ENCODE data around the gene SERPINB7. TPM values are rescaled to one million over a fixed set of nuclear protein-coding genes. Genes with fewer than 3 reads are reported as not detected.

The SERPINB7 gene
- polyA plus RNA-seq, 3 donors, result not detected

DNA sequence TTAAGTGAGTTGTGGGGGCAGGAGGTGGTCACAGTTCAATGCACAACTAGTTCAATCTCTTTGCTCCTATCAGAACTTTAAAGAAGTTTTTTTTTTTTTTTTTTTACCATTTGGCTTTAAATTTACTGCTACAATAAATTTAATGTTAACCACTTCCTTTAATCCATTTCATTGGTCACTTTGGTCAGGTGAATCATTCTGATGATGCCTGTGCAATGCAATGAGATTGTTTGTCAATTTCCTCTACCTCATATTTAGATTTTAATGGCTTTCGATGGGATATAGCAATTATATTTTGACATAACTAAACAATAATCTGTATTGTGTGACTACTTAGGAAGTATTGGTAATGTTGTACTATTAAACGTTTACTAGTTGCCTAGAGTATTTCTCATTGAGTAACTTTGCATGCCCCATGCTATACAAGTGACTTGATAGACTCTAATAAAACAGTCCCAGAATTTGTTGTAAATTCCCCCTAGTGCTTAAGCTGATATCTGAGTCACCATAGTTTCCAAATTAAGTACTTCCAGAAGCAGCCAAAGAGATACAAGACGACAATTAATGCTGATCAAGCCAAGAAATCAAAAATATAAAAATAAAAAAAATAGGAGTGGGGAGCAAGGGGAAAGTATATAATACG, 59.4 kb downstream of the SERPINB7 start:
- Histone ChIP-seq H3K9ac (ENCODE audit: insufficient read depth, low read length, poor library complexity, severe bottlenecking) (no peak overlapping the region), H2AFZ (ENCODE audit: insufficient read depth, low read depth, low read length, poor library complexity, severe bottlenecking) (no peak overlapping the region), H4K20me1 (ENCODE audit: insufficient read depth, low read length) (no peaks in the 10 kb centered on the region), H3K36me3 (replicated peaks in 1 of 2; ENCODE audit: control insufficient read depth in 1 of 2, insufficient read depth in 2 of 2, low read length in 2 of 2) (no peaks in the 10 kb centered on the region), H3K4me1 (ENCODE audit: control insufficient read depth in 1 of 2, insufficient read depth in 2 of 2, low read length in 2 of 2) (peaks cover 31 to 41% of the 10 kb centered on the region in 2 donors), H3K4me2 (replicated peaks; ENCODE audit: extremely low read depth, low read length, poor library complexity, severe bottlenecking) (no peak overlapping the region), H3K27ac (ENCODE audit: low read depth in 1 of 2, low read length in 2 of 2) (no peak overlapping the region), H3K4me3 (replicated peaks in 1 of 3; ENCODE audit: low read depth in 2 of 3, low read length in 3 of 3) (no peak overlapping the region), H3K9me3 (replicated peaks in 1 of 2; ENCODE audit: control insufficient read depth in 1 of 2, insufficient read depth in 1 of 2, low read length in 2 of 2) (no peaks in the 10 kb centered on the region), H3K79me2 (ENCODE audit: insufficient read depth, low read length) (no peaks in the 10 kb centered on the region), H3K27me3 (ENCODE audit: control insufficient read depth in 2 of 2, insufficient read depth in 2 of 2, low read length in 2 of 2) (no peaks in the 10 kb centered on the region)
- peak; percentile 16 to 46 (median 20) for DNase-seq
- Mint-ChIP-seq H3K27ac (no peak overlapping the region), H3K4me3 (no peak overlapping the region), H3K36me3 (no peaks in the 10 kb centered on the region), H3K9me3 (peaks cover 0 to 5% (median 0%) of the 10 kb centered on the region in 7 donors), H3K27me3 (ENCODE audit: low read depth in 3 of 3) (no peaks in the 10 kb centered on the region), H3K4me1 (peaks cover 32% of the 10 kb centered on the region)
- WGBS (ENCODE audit: insufficient coverage), result no CpG with 5 or more reads among the region's 4 CpGs
- intact Hi-C loops (cut with micrococcal nuclease), result loop anchor here in 1 of 2 donors (5.0 kb wide), 1 partner anchor 103 kb away; no protein-coding TSS in a partner anchor
- TF ChIP-seq, protein P1, sequence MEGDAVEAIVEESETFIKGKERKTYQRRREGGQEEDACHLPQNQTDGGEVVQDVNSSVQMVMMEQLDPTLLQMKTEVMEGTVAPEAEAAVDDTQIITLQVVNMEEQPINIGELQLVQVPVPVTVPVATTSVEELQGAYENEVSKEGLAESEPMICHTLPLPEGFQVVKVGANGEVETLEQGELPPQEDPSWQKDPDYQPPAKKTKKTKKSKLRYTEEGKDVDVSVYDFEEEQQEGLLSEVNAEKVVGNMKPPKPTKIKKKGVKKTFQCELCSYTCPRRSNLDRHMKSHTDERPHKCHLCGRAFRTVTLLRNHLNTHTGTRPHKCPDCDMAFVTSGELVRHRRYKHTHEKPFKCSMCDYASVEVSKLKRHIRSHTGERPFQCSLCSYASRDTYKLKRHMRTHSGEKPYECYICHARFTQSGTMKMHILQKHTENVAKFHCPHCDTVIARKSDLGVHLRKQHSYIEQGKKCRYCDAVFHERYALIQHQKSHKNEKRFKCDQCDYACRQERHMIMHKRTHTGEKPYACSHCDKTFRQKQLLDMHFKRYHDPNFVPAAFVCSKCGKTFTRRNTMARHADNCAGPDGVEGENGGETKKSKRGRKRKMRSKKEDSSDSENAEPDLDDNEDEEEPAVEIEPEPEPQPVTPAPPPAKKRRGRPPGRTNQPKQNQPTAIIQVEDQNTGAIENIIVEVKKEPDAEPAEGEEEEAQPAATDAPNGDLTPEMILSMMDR (IDR thresholded peaks at IDR 0.05), result no peak

DNA sequence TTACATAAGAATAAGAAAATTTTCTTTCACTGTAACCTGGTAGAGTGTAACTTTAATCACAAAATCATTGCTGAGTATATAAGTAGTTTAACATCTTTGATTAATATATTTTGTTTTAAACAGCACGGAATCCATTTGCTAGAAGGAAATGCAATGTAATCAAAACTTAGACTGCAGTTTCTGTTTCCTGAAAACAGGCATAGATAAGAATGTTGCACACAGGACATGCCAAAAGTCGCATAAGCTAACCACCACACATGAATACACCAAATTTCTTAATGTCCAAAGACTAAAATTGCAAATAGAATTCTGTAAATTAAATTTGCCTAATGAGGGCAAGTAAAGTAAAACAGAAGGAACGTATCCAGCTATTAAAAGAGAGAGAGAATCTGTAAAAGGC, 61.2 kb downstream of the SERPINB7 start:
- no peaks in the 10 kb centered on the region for H3K27me3 ChIP-seq (ENCODE audit: control insufficient read depth in 2 of 2, insufficient read depth in 2 of 2, low read length in 2 of 2)
- no peaks in the 10 kb centered on the region for H4K20me1 ChIP-seq (ENCODE audit: insufficient read depth, low read length)
- no peak overlapping the region for H3K4me3 Mint-ChIP-seq
- DNase-seq, result no peak
- no peaks in the 10 kb centered on the region for H3K27me3 Mint-ChIP-seq (ENCODE audit: low read depth in 3 of 3)
- peaks cover 19 to 27% of the 10 kb centered on the region in 2 donors for H3K4me1 ChIP-seq (ENCODE audit: control insufficient read depth in 1 of 2, insufficient read depth in 2 of 2, low read length in 2 of 2)
- H2AFZ ChIP-seq (ENCODE audit: insufficient read depth, low read depth, low read length, poor library complexity, severe bottlenecking), result no peak overlapping the region
- H3K27ac Mint-ChIP-seq, result no peak overlapping the region
- H3K9ac ChIP-seq (ENCODE audit: insufficient read depth, low read length, poor library complexity, severe bottlenecking), result no peak overlapping the region
- H3K27ac ChIP-seq (ENCODE audit: low read depth in 1 of 2, low read length in 2 of 2), result no peak overlapping the region
- no peaks in the 10 kb centered on the region for H3K9me3 ChIP-seq (replicated peaks in 1 of 2; ENCODE audit: control insufficient read depth in 1 of 2, insufficient read depth in 1 of 2, low read length in 2 of 2)
- TF ChIP-seq, protein P1 (IDR thresholded peaks at IDR 0.05), result no peak
- no CpG with 5 or more reads among the region's 3 CpGs for WGBS (ENCODE audit: insufficient coverage)
- H3K4me3 ChIP-seq (replicated peaks in 1 of 3; ENCODE audit: low read depth in 2 of 3, low read length in 3 of 3), result no peak overlapping the region
- H3K36me3 Mint-ChIP-seq, result no peaks in the 10 kb centered on the region
- no peak overlapping the region for H3K4me2 ChIP-seq (replicated peaks; ENCODE audit: extremely low read depth, low read length, poor library complexity, severe bottlenecking)
- H3K79me2 ChIP-seq (ENCODE audit: insufficient read depth, low read length), result no peaks in the 10 kb centered on the region
- H3K9me3 Mint-ChIP-seq, result peaks cover 0 to 5% (median 0%) of the 10 kb centered on the region in 7 donors
- intact Hi-C loops (cut with micrococcal nuclease), result loop anchor here in 1 of 2 donors (5.0 kb wide), 1 partner anchor 101 kb away; no protein-coding TSS in a partner anchor
- peaks cover 20% of the 10 kb centered on the region for H3K4me1 Mint-ChIP-seq
- H3K36me3 ChIP-seq (replicated peaks in 1 of 2; ENCODE audit: control insufficient read depth in 1 of 2, insufficient read depth in 2 of 2, low read length in 2 of 2), result no peaks in the 10 kb centered on the region

Measured in CD14-positive monocyte (primary cell).